DMS79 treated with DMSO at 0.1 percent for 48 hours (cell line): ENCODE results near the gene ACTRT3.
"Not testable (repeated sequence)": the region's sequence is repeated elsewhere in the genome, so short reads cannot be mapped to it uniquely, and the experiment has no call there.

ENCODE experiments used
- DNase-seq: peaks from one replicate; lab custom pipeline; 2025; lab: John Stamatoyannopoulos, UW

ACTRT3 gene

DNA sequence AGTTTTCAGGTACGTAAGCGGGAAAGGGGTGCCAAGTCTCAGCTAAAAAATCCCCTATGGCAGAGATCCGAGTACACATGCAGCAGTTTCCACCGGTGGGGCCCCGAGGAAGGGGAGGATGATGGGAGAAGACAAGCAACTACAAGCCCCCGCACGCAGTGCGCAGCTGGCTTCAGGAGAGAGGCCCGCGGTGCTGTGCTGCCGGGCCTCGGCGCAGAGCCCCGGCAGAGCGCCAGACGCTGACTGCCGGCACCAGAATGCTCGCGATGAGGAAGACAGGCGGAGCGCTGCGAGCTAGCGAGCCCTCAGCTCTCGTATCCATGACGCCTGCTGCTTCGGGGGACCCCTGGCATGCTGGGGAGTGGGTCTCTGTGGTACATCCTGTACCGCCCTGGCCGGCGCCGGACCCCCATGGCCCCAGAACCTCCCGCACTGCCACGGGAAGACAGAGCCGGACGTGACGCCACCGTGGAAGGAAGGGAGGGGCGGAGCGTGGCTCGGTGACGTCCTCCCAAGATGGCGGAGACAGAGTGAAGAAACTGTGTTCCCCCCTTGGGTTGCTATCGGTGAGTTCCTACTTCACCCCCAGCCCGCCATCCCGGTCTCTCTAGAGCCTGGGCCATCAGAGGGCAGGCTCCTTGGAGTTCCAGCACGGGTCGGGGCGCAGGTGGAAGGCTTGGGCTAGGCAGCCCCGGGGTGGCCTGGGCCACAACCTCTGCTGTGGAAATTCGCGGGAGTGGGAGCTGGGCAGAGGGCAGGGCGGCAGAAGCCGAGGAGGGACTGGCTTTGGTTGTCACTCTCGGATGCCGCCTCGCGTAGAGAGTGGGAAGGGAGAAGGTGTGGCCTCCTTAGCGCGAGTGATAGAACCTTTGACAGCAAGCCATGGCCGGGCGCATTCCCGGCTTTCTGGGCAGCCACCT, 3.8 kb upstream of the ACTRT3 start, which contains the start of gene MYNN:
TSS of gene MYNN (plus strand) at position 500 of the 920 bp plus-strand sequence. CDS start 900 bp downstream, outside the sequence.
- peak; percentile 85 for DNase-seq

DNA sequence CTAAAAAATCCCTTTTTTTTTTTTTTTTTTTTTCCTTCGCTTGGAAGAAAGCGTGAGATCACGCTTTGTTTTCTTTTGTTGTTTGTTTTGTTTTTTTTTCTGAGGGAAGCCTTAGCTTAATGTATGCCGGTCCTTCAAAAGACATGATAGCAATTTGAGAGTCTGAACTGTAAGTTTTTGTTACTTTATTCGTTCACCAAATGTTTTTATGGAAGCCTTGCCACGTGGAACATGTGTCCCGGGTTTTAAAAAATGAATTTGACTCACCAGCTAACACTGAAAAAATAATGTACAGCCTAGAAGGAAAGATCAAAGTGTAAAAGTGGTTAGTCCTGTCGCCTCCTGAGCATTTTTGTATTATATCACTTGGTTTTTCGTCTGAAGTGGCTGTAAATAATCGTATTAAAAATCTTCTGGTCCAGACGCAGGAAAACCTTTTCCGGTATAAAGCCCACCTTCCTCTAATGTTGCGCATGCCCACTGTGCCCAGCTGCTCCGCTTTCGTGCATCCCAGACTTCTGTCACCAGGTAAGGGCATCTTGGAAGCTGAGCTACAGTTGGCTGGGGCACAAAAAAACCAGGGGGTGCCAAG, 3.0 kb upstream of the ACTRT3 start:
- DNase-seq = peak; percentile 92

DNA sequence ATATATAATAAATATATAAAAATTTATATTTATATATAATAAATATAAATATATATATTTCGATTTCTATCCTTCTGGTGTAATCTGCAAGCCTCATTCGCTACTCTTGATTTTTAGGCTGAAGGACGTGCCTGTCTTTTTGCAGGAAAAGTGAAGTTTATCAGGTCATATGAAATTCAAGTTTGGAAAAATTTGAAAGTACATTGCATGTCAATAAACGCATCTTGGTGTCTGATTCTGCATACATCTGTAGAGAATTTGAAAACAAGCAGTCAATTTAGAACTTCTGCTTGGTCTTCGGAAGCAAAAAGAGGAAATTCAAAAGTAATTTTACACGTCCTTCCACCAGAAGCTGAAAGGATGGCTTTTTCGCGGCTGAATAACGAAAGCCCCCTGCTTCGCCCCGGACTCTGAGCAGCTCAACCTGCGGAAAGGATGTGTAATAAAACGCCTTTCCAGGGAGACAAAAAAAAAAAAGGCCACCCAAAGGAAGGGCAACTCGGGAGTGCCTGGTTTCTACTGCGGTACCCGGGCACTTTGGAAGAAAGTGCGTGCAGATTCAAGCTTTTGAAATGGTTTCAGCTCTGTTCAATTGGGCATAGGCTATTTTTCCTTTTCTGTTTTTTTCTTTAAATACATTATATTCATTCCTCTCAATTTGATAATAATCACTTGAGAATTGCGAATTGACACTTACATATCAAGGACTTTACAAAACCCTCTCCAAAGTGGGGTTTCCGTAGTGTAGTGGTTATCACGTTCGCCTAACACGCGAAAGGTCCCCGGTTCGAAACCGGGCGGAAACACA, 2.3 kb upstream of the ACTRT3 start:
- DNase-seq = peak; percentile 93

DNA sequence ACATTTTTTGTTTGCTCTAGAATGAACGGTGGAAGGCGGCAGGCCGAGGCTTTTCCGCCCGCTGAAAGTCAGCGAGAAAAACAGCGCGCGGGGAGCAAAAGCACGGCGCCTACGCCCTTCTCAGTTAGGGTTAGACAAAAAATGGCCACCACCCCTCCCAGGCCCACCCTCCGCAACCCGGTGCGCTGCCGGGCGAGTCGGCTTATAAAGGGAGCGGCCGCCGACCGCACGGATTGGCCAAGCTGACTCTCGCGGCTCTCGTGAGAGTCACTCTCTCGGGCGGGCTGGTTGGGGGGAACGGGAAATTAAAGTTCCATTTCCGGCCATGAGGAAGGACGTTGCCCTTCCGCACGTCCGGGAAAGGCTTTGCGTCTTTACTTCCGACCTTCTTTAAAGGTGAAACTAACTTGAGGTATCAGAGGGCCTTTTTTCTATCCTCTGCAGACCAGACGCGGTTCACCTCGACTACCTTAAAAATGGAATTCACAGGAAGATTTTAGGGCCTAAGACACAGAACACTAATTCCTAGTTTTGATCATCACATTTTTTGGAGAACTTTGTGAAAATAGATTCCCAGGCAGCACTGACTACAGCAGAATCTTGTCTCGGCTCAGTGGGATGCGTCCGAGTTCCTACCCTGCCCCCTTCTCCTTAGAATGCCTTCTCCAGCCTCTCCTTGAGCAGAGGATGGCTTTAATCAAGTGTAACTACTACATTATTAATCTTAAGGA, 4.3 kb downstream of the ACTRT3 start, which contains the start of gene TERC:
TSS of gene TERC (minus strand) at position 179 of the 731 bp plus-strand sequence.
- DNase-seq = peak; percentile 79

DNA sequence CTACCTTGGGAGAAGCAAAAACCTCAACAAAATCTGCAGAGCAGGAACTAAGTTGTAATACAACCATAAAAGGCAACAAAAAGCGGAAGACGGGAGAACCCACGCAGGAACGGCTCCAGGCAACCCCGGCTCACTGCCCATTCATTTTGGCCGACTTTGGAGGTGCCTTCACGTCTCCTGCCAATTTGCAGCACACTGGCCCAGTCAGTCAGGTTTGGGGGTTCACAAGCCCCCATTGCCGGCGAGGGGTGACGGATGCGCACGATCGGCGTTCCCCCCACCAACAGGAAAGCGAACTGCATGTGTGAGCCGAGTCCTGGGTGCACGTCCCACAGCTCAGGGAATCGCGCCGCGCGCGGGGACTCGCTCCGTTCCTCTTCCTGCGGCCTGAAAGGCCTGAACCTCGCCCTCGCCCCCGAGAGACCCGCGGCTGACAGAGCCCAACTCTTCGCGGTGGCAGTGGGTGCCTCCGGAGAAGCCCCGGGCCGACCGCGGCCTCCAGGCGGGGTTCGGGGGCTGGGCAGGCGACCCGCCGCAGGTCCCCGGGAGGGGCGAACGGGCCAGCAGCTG, 5.0 kb downstream of the ACTRT3 start:
- DNase-seq = peak; percentile 53

DNA sequence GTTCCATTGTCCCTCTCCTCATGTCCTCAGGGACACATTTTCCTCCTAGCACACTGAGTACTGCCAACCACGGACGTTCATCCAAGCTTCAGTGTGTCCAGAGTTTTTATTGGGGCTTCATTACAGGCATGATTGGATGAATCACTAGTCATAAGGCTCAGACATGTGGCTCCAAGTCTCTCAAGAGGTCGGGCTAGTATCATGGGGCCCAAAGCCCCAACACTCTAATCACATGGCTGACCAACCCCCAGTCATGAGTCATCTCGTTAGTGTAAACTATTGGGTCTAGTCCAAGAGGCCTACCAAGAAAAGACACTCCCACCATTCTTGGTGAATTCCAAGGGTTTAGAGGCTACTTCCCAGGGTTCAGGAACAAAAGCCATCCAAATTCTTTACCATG, 8.9 kb downstream of the ACTRT3 start:
- no peak for DNase-seq

DNA sequence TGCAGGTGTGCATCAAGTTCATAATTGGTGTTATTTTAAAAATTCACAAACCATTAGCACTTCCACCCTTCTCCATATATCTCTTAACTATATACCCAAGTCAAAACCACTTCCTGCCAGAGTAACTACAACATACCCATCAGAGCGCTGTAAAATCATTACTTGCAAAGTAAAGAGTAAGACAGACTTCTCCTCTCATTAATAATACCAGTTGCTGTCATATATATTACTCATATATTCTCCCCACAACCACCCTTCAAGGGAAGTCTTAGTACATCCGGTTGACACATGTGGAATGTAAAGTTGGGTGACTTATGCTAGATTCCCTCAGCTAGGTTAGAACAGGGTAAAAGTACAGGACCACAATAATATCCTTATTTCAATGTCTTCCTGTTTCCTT, 10.1 kb downstream of the ACTRT3 start:
- DNase-seq = no peak

DNA sequence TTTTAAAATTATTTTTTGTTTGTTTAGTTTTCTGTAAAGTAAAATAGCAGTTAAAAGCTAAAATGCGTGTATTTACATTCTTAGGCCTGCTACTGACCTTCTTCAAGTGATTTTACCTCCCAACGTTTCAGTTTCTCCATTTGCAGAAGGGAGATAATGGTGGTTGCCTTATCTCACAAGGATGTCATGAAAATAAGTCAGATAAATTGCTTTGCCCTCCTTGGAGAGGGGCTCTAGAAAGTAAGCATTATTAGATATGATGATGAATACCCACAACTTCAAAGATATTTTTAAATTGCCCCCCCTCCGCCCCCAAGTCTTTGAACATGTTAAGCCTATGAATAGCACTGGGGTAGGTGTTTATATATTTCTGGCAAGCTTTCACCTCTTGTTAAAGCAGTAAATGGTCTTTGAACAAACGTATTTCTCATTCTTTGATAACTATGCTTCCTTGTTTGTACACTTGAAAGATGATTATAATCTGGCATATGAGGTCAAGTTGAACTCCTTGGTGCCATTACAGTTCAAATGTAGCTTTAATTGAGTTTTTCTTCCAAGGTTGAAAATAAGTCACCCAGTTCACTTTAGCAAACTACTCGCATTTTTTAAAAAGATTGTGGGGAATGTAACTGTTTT, 10.9 kb downstream of the ACTRT3 start:
- no peak for DNase-seq

DNA sequence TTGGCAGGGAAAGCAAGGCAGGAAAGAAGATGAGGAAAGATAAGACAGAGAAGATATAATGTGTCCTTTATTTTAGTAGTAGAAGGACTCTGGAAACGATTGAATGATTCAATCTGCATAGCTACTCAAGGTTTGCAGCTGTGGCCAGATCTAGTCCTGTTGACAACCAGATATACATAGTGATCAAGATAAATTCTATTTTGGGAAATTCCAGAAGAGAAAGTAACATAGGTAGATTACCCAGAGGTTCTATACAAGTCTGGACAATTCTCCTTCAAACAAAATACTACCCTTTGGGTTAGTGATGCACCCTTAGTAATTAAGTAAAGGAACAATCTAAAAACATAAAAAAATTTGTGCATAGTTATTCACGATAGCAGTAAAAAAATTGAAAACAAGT, 13.9 kb downstream of the ACTRT3 start:
- DNase-seq = no peak

DNA sequence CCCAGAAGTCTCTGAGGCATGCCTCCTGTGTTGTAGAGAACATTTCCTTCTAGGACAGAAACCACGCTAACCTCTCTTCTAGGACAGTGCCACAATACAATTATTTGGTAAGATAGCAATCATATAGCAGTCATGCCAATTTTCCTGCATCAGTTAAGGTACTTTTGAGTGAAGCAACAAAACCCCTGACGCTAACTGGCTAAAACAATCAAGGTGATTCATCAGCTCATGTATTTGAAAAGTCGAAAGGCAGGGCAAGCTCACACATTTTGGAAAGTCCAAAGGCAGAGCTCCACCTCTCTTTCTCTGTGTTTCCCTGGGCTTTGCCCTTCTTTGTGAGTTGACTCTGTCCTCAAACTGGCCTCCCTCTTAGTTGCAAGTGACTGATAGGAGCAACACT, 14.7 kb downstream of the ACTRT3 start:
- no peak for DNase-seq

DNA sequence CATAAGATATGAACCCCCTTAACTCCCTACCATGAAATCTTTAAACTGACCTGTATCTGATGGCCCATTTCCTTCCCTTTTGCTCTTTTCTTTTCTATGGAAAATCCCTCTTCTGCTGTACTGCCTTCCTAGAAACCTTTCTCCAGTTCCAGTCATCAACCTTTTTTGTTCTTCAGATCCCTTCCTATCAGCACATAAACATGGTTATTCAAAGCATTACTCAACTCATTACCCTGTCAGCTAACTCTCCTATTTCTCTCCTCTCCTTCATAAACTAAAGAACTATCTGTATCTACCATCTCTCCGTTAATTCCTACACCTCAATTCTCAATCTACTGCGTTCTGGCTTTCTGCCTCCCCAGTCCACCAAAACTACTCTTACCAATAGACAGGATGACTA, 17.5 kb downstream of the ACTRT3 start:
- no peak for DNase-seq

DNA sequence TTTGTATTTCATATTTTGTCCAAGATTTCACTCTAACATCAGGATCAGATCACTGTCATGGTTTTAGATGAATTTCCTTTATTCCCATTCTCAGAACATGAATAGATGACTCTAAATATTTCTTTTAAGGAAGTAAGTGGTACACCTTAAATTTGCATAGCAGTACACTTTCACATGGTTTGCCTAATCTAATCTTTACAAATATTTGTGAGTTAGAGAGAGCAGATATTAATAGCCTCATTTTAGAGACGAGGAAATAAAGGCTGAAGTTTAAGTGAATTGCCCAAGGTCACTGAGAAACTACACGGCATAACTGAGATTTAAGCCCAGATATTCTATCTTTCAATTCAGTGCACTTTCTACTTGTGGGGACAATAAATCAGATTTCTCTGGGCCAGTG, 18.7 kb downstream of the ACTRT3 start:
- no peak for DNase-seq

DNA sequence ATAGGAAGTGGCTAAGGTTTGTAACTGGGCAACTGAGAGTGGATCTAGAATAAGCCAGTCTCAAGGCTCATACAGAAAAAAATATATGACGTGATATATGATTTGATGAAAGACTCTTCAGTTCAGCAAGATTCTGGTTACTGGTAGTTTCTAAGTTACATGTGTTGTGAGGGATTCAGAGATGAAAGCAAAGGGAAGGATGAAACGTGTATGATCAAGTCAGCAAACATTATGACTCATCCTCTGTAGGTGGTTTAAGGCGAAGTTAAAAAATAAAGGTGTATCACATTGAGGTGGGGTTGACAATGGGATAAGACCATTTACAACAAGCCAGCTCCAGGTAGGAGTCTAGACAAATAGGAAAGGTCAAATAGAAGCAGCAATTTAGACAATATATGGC, 20.7 kb downstream of the ACTRT3 start:
- no peak for DNase-seq

DNA sequence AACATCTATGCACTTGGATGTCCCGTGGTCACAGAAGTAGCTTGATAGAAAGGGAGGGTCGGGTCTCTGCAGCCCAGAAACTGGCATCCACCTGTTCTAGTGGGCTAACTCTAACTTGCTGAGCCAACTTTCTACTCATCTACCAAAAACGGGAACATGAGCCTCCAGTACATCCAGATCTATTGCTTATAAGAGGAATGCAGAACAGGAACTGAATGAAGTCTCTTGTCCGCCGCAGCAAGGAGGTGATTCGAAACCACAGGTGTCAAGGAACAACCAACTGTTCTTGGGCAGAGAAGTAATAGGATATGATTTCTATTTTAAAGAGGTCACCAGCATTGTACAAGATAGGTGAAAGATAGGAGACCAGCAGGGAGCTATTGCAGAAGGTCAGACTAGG, 22.4 kb downstream of the ACTRT3 start:
- no peak for DNase-seq

DNA sequence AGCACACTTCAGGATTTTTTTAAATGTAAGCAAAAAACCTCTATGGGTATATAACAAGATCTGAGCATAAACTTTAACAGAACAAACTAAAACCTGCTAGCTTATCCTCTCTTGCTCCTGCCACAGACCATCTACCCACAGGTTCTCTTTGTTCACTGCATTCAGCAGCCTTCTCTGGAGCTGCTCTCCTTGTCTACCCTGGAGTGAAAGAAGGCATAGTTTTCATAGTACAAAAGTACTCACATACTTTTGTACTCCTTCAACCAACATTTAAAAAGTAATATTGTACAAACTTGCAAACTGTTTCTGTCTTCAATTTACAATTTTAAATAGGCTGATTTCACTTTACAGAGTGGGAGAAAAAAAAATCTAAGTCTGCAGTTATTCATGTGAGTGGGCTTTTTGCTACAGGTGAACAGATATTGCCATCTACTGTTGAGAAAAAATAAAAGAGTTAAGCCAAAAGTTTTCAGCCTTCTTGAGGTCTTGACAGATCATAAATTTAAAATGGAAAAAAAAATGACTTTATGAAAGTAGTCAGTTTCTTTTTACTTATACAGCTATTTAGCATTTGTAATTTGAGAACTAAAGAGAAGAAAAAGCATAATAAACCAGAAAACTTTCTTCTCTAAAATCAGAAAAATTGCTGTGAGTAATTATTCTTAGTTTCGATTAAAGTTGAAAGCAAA, 24.9 kb downstream of the ACTRT3 start:
- DNase-seq = no peak

DNA sequence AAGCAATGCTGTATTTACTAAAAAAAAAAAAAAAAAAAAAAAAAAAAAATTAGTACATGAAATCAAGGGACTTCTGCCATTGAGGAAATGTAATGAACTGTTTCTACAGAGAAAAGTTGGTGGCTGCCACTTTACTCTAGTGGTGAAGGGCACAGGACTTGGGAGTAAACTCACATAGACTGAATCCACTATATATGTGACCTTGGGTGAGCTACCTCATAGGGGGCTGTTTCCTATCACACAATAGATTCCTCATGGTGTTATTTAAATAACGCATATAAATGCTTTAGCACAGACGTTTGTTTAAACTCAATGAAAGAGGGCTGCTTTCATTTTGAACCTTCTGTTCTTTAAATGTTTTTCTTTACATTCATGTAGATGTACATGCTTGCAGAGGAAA, 30.3 kb downstream of the ACTRT3 start:
- DNase-seq = no peak

DNA sequence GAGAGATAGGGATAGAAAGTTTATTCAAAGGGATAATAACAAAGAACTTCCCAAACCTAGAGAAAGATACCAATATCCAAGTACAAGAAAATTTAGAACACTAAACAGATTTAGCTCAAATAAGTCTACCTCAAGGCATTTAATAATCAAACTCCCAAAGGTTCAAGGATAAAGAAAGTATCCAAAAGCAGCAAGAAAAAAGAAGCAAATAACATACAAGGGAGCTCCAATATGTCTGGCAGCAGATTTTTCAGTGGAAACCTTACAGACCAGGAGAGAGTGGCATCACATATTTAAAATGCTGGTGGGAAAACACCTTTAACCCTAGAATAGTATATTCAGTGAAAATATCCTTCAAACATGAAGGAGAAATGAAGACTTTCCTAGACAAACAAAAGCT, 37.5 kb downstream of the ACTRT3 start:
- DNase-seq = not testable (repeated sequence)

DNA sequence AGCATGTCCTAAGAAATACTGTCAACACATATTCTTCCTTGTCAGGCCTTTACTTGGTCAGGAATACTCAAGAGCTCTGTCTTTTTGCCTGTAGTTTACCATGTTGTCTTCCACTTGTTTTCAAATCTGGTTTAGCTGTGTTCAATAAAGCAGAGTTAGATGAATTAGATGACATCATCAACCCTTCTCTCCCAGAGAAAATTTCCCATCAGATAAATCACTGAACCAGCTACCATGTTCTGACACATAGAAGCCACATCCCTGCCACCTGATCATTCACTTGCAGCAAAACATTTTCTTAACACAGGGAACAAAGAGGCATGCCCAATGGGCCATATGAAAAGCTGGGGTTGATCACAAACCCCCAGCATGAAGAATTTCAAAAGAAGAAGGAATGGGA, 46.6 kb downstream of the ACTRT3 start:
- DNase-seq = no peak

DNA sequence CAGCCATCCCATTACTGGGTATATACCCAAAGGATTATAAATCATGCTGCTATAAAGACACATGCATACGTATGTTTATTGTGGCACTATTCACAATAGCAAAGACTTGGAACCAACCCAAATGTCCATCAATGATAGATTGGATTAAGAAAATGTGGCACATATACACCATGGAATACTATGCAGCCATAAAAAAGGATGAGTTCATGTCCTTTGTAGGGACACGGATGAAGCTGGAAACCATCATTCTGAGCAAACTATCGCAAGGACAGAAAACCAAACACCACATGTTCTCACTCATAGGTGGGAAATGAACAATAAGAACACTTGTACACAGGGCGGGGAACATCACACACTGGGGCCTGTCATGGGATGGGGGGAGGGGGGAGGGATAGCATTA, 50.9 kb downstream of the ACTRT3 start:
- not testable (repeated sequence) for DNase-seq
